Uterus (tissue), 4 donors: ENCODE results near the gene KCNIP3. TPM values are rescaled to one million over a fixed set of nuclear protein-coding genes. Genes with fewer than 3 reads are reported as not detected.

Source experiments
- DNase-seq, 2 donors: peaks; one replicate each; pipeline ENCODE4 v3.0.0-alpha.2; 2019 to 2020
- H3K27ac ChIP-seq, 2 donors: fragments of 200-600 bp; sonication (generic); 1 replicate in 1 of 2; 2 replicates in 1 of 2; pipeline ENCODE4 v1.5.1; 2016 to 2018
- H3K27me3 ChIP-seq, 2 donors: fragments of 200-600 bp; sonication (generic); one replicate each; pipeline ENCODE4 v1.5.1; 2018 to 2019; ENCODE audit warnings: control low read depth in 1 of 2
- H3K36me3 ChIP-seq, 2 donors: fragments of 200-600 bp; sonication (generic); one replicate each; pipeline ENCODE4 v1.5.1; 2019; ENCODE audit warnings: control low read depth in 1 of 2
- H3K4me1 ChIP-seq, 2 donors: fragments of 200-600 bp; sonication (generic); one replicate each; pipeline ENCODE4 v1.5.1; 2018 to 2019; ENCODE audit warnings: control low read depth in 1 of 2
- H3K4me3 ChIP-seq, 2 donors: fragments of 200-600 bp; sonication (generic); 1 replicate in 1 of 2; 2 replicates in 1 of 2; pipeline ENCODE4 v1.5.1; 2018 to 2019; ENCODE audit warnings: mild to moderate bottlenecking in 1 of 2
- H3K9me3 ChIP-seq, 2 donors: fragments of 200-600 bp; sonication (generic); one replicate each; pipeline ENCODE4 v1.5.1; 2019; ENCODE audit warnings: control low read depth in 1 of 2
- CTCF ChIP-seq, 4 experiments: fragments of 200-600 bp in 2 of 4; fragments of 450-650 bp in 2 of 4; sonication (generic) in 2 of 4; IDR thresholded peaks; one replicate each; pipeline ENCODE4 v1.5.1; 2016 to 2019; ENCODE audit warnings: antibody characterized with exemption in 4 of 4, mild to moderate bottlenecking in 2 of 4, moderate library complexity in 1 of 4
- POLR2A ChIP-seq, 2 donors: fragments of 450-650 bp; IDR thresholded peaks; one replicate each; pipeline ENCODE4 v1.6.1; 2016; ENCODE audit warnings: antibody characterized with exemption in 2 of 2, mild to moderate bottlenecking in 1 of 2, moderate library complexity in 1 of 2
- intact Hi-C: fragments of 100-400 bp; cut with DNase I; formaldehyde crosslinking; loops from one replicate; pipeline ENCODE4 v1.15.1; 2023; ENCODE audit warnings: low total_unique reads
- total RNA-seq, 4 donors: library from RNA; depleted of rRNA in 3 of 4; stranded (reverse); fragments of >200 nt in 3 of 4; gene quantifications; one replicate each; pipeline versions ENCODE4 v1.1.0 to v1.2.4, GENCODE V29; 2014 to 2023
- donor health status: DM: yes; HTN: yes; CAD: no.

KCNIP3 gene
- total RNA-seq, 4 donors from 2014 or later: 1.5 to 18.3 (median 10.8) TPM

GRCh38 chr2:95272299-95272751 is 24.8 kb upstream of the KCNIP3 start:
- Histone ChIP-seq H3K27ac (no peak overlapping the region), H3K27me3 (no peaks in the 10 kb centered on the region), H3K4me1 (no peaks in the 10 kb centered on the region), H3K36me3 (no peaks in the 10 kb centered on the region), H3K4me3 (no peak overlapping the region), H3K9me3 (no peaks in the 10 kb centered on the region)
- intact Hi-C loops: no loop called here
- no peak for DNase-seq
- TF ChIP-seq CTCF (IDR thresholded peaks at IDR 0.05) (no peak), POLR2A (IDR thresholded peaks at IDR 0.05) (no peak)

DNA sequence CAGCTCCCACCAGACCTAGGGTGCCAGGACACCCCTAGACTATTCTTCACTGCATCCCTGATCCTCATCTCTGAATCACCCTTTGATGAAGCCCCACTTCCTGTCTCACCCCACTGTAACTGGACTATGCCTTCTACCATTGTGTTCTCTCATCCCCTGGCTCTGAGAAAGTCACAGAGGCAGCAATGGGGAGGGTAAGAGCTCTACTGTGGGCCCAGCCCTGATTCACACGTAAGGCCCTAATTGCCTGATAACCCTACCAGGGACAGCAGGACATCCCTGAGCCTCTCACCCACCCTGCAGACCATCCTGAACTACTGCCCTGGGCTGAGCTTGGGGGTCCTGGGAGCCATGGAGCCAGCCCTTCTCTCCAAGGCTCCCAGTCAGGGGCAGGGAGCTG is 24.4 kb upstream of the KCNIP3 start:
- H3K27ac ChIP-seq: no peak overlapping the region
- intact Hi-C loops: no loop called here
- peak in 1 of 2 donors; percentile 4 for DNase-seq

DNA sequence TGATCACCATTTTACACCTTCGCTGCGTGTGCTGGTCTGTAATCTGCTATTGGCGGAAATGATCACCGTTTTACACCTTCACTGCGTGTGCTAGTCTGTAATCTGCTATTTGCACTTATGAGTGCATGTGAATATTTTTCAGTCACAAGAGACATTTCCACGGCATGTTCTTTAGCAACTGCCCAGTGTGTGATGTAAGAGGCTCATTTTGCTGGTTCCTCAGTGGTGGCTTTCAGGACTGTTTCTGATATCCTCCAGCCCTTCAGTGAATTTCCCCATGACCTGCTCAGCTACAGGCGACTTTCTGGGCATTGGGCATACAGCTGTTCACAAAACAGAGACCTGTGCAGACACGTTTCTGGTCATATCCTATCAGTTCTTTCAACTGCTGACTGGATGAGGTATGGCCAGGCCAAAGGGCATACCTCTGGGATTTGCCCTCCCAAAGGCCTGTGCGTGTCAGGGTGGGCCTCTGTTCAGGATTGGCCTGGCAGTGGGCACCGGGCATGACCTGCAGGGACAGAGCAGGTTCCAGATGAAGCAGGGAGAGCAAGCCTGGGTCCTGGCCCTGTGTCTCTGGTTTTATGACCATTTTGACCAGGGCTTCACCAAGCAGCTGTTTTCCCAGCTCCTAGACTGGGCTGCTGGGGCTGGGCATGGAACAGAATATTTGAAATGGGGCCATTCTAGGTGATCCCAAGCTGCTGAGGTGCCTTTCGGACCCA is 23.4 kb upstream of the KCNIP3 start:
- DNase-seq: no peak

More for the DNA sequence above, 24.4 kb upstream of the KCNIP3 start:
- Histone ChIP-seq H3K27me3 (no peaks in the 10 kb centered on the region), H3K36me3 (no peaks in the 10 kb centered on the region), H3K9me3 (no peaks in the 10 kb centered on the region), H3K4me3 (no peak overlapping the region), H3K4me1 (no peaks in the 10 kb centered on the region)
- no peak for TF ChIP-seq CTCF (IDR thresholded peaks at IDR 0.05)
- TF ChIP-seq POLR2A (IDR thresholded peaks at IDR 0.05): no peak

GRCh38 chr2:95274291-95275150 is 22.6 kb upstream of the KCNIP3 start, which contains the start of gene PROM2:
PROM2 (plus strand) TSS chr2:95274449; CDS start chr2:95274586, 137 bp downstream.
- DNase-seq: peak in 1 of 2 donors; percentile 4
- H3K27me3 ChIP-seq: no peaks in the 10 kb centered on the region
- intact Hi-C loops: no loop called here
- H3K4me3 ChIP-seq: no peak within 1 kb of the TSS
- H3K27ac ChIP-seq: no peak within 1 kb of the TSS
- TF ChIP-seq CTCF (IDR thresholded peaks at IDR 0.05): no peak
- TF ChIP-seq POLR2A (IDR thresholded peaks at IDR 0.05): peak in 1 of 2 donors; percentile 12
- no peaks in the 10 kb centered on the region for H3K9me3 ChIP-seq
- H3K4me1 ChIP-seq: no peaks in the 10 kb centered on the region
- H3K36me3 ChIP-seq: no peaks in the 10 kb centered on the region

More for the DNA sequence above, 23.4 kb upstream of the KCNIP3 start:
- no peak overlapping the region for H3K4me3 ChIP-seq
- H3K27ac ChIP-seq: no peak overlapping the region
- intact Hi-C loops: no loop called here
- H3K4me1 ChIP-seq: no peaks in the 10 kb centered on the region
- no peaks in the 10 kb centered on the region for H3K27me3 ChIP-seq
- no peaks in the 10 kb centered on the region for H3K9me3 ChIP-seq
- no peak for TF ChIP-seq POLR2A (IDR thresholded peaks at IDR 0.05)
- no peak for TF ChIP-seq CTCF (IDR thresholded peaks at IDR 0.05)
- no peaks in the 10 kb centered on the region for H3K36me3 ChIP-seq

DNA sequence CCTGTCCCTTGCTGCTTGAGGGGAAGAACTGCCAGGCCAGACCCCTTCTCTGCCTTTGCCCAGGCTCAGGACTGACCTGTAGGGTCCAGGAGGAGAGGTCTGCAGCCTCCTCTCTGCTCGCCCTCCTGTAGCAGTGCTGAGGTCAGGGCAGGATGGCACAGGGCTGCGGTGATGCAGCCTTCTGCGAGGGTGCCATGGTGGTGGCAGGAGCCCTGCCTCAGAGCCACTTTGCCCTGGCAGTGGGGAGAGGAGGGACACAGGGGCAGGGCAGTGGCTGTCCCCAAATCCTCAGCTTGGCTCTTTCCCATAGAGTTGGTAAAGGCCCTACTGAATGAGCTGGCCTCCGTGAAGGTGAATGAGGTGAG is 22.0 kb upstream of the KCNIP3 start:
- no peak overlapping the region for H3K27ac ChIP-seq
- no peaks in the 10 kb centered on the region for H3K4me1 ChIP-seq
- H3K27me3 ChIP-seq: no peaks in the 10 kb centered on the region
- no peaks in the 10 kb centered on the region for H3K9me3 ChIP-seq
- no peak overlapping the region for H3K4me3 ChIP-seq
- TF ChIP-seq CTCF (IDR thresholded peaks at IDR 0.05) (no peak), POLR2A (IDR thresholded peaks at IDR 0.05) (no peak)
- intact Hi-C loops: no loop called here
- H3K36me3 ChIP-seq: no peaks in the 10 kb centered on the region
- no peak for DNase-seq
